Measurements from ENCODE around the gene KCNJ18.
"Not testable (repeated sequence)": the region's sequence is repeated elsewhere in the genome, so short reads cannot be mapped to it uniquely, and the experiment has no call there.

Gene KCNJ18

GRCh38 chr17:21693391-21693796 lies 1.1 kb downstream of the KCNJ18 start:
- H3K9me3 ChIP-seq (ENCODE audit: control insufficient read depth, low read length); H3K27me3 ChIP-seq (ENCODE audit: control insufficient read depth, insufficient read depth, low read length); H2AFZ ChIP-seq; H3K36me3 ChIP-seq (ENCODE audit: control insufficient read depth, insufficient read depth, low read length); H3K4me1 ChIP-seq; H3K9ac ChIP-seq; H3K79me2 ChIP-seq; H3K27ac ChIP-seq; H3K4me3 ChIP-seq (ENCODE audit: low read depth, low read length); H3K4me2 ChIP-seq (ENCODE audit: low read length): not testable (repeated sequence)

GRCh38 chr17:21693937-21694336 lies 1.6 kb downstream of the KCNJ18 start:
- not testable (repeated sequence) for H3K4me2 ChIP-seq (ENCODE audit: low read length); H3K36me3 ChIP-seq (ENCODE audit: control insufficient read depth, insufficient read depth, low read length); H3K79me2 ChIP-seq; H3K4me1 ChIP-seq; H3K27me3 ChIP-seq (ENCODE audit: control insufficient read depth, insufficient read depth, low read length); H3K27ac ChIP-seq; H3K9ac ChIP-seq; H3K9me3 ChIP-seq (ENCODE audit: control insufficient read depth, low read length); H3K4me3 ChIP-seq (ENCODE audit: low read depth, low read length); H2AFZ ChIP-seq

DNA sequence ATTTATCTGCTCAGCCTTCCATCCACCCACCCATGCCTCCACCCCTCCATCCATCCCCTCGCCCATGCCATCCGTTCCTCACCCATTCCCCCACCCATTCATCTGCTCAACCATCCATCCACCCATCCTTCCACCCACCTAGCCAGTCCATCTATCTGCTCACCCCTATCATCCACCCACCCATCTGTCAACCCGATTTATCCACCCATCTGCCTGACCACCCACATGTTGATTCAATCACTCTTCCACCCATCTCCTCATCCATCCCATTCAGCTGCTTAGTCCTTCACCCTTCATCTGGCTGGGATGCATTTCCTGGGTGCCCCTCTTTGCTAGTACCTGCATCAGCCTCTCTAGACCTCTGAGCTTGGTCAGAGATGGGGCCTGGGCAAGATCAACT lies 3.9 kb downstream of the KCNJ18 start:
- H3K4me2 ChIP-seq (ENCODE audit: low read length); H3K4me1 ChIP-seq; H3K27me3 ChIP-seq (ENCODE audit: control insufficient read depth, insufficient read depth, low read length); H2AFZ ChIP-seq; H3K36me3 ChIP-seq (ENCODE audit: control insufficient read depth, insufficient read depth, low read length); H3K27ac ChIP-seq; H3K9ac ChIP-seq; H3K9me3 ChIP-seq (ENCODE audit: control insufficient read depth, low read length); H3K79me2 ChIP-seq; H3K4me3 ChIP-seq (ENCODE audit: low read depth, low read length): not testable (repeated sequence)

DNA sequence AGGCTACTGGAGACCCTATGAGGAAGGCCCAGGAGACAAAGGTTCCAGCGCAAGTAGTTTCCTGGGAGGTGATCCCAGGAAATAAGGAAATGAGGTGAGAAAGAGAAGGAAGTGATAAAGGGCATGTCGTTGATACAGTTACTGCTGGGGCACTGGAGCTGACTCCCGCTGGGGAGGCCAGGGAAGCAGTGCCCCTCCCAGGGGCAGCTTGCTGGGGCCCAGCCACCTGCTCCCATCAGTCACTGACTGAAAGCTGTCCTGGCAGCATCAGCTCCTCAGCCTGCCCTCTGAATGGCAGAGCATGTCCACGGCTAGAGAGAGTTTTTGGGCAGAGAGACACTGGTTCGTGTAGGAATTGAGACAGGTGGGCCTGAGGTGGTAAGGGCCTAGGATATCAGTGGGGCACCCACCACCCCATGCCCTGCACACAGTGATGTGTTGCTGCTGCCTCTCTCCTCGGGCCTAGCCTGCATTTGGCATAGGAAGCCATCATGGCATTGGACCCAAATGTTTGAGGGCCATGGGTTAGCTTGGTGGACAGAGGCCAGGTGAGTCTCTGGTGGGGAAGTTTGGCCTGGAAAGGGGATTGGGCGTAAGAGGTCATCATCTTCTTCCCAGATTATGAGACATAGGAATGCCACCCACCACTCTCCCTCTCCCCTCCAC lies 4.7 kb downstream of the KCNJ18 start:
- H3K36me3 ChIP-seq (ENCODE audit: control insufficient read depth, insufficient read depth, low read length); H3K9me3 ChIP-seq (ENCODE audit: control insufficient read depth, low read length); H3K4me3 ChIP-seq (ENCODE audit: low read depth, low read length); H3K27ac ChIP-seq; H3K79me2 ChIP-seq; H3K4me2 ChIP-seq (ENCODE audit: low read length); H3K27me3 ChIP-seq (ENCODE audit: control insufficient read depth, insufficient read depth, low read length); H3K4me1 ChIP-seq; H3K9ac ChIP-seq; H2AFZ ChIP-seq: not testable (repeated sequence)

GRCh38 chr17:21697508-21697860 lies 5.2 kb downstream of the KCNJ18 start:
- not testable (repeated sequence) for H3K4me2 ChIP-seq (ENCODE audit: low read length); H2AFZ ChIP-seq; H3K27ac ChIP-seq; H3K4me3 ChIP-seq (ENCODE audit: low read depth, low read length); H3K9ac ChIP-seq; H3K27me3 ChIP-seq (ENCODE audit: control insufficient read depth, insufficient read depth, low read length); H3K36me3 ChIP-seq (ENCODE audit: control insufficient read depth, insufficient read depth, low read length); H3K79me2 ChIP-seq; H3K4me1 ChIP-seq; H3K9me3 ChIP-seq (ENCODE audit: control insufficient read depth, low read length)

- H3K27me3 ChIP-seq (ENCODE audit: control insufficient read depth, insufficient read depth, low read length); H3K4me1 ChIP-seq; H3K27ac ChIP-seq; H3K9me3 ChIP-seq (ENCODE audit: control insufficient read depth, low read length); H3K4me3 ChIP-seq (ENCODE audit: low read depth, low read length); H3K36me3 ChIP-seq (ENCODE audit: control insufficient read depth, insufficient read depth, low read length); H3K9ac ChIP-seq; H3K4me2 ChIP-seq (ENCODE audit: low read length); H2AFZ ChIP-seq; H3K79me2 ChIP-seq: not testable (repeated sequence)
Measured at GRCh38 chr17:21698437-21699075, 6.2 kb downstream of the KCNJ18 start.

GRCh38 chr17:21699124-21699523 lies 6.8 kb downstream of the KCNJ18 start:
- H3K4me1 ChIP-seq; H2AFZ ChIP-seq; H3K79me2 ChIP-seq; H3K27me3 ChIP-seq (ENCODE audit: control insufficient read depth, insufficient read depth, low read length); H3K9ac ChIP-seq; H3K36me3 ChIP-seq (ENCODE audit: control insufficient read depth, insufficient read depth, low read length); H3K9me3 ChIP-seq (ENCODE audit: control insufficient read depth, low read length); H3K4me2 ChIP-seq (ENCODE audit: low read length); H3K4me3 ChIP-seq (ENCODE audit: low read depth, low read length); H3K27ac ChIP-seq: not testable (repeated sequence)

DNA sequence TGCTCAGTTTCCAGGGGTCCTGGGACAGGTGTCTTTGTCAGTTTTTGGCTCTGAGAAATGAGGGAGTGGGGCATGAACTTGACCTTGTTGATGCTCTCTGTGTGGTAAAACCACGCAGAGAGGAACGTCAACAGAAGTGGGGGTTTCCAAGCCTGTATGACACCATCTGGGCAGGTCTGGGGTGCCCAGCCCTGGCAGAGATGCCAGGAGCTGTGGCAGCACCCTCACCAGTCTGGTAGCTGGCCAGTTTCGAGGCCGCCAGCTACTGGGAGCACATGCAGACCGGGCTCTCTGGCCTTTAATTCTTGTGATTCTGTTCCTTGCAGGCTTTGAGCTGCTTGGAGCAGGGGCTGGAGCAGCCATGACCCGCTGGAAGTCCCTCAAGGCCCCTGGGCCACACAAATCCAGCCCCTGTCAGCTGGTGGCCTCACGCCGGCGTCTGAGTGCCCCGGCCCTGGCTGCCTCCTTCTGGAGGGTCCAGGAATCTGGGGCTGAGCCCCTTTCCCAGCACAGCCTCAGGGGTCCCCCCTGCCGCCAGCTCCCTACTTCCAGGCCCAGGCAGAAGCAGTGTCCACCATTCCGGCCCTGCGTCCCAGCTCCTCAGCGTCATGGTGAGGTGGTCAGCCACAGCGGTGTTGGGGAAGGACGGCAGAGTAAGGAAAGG lies 7.4 kb downstream of the KCNJ18 start:
- not testable (repeated sequence) for H3K9ac ChIP-seq; H3K27ac ChIP-seq; H3K79me2 ChIP-seq; H2AFZ ChIP-seq; H3K27me3 ChIP-seq (ENCODE audit: control insufficient read depth, insufficient read depth, low read length); H3K36me3 ChIP-seq (ENCODE audit: control insufficient read depth, insufficient read depth, low read length); H3K4me3 ChIP-seq (ENCODE audit: low read depth, low read length); H3K4me1 ChIP-seq; H3K9me3 ChIP-seq (ENCODE audit: control insufficient read depth, low read length); H3K4me2 ChIP-seq (ENCODE audit: low read length)

DNA sequence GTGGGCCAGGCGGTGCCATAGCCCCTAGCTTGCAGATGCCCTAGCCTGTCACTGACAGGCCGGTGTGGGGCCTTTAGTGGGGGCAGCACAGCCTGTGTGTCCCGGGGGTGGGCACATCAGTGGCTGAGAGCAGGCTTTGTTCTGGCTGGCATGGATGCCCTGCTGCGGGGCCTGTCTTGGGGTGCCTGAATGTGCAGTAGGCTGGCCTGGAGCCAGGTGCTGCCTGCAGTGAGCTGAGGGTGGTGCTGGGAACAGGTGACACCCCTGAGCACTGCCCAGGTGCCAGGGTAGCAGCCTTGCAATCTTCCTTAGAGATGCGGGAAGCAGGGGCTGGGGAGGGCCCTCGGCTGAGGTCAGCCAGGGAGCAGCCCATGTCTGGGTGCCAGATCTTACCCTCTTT lies 8.8 kb downstream of the KCNJ18 start:
- H3K27ac ChIP-seq; H3K4me2 ChIP-seq (ENCODE audit: low read length); H3K9me3 ChIP-seq (ENCODE audit: control insufficient read depth, low read length); H3K4me3 ChIP-seq (ENCODE audit: low read depth, low read length); H3K9ac ChIP-seq; H3K79me2 ChIP-seq; H3K27me3 ChIP-seq (ENCODE audit: control insufficient read depth, insufficient read depth, low read length); H2AFZ ChIP-seq; H3K4me1 ChIP-seq; H3K36me3 ChIP-seq (ENCODE audit: control insufficient read depth, insufficient read depth, low read length): not testable (repeated sequence)

- not testable (repeated sequence) for H3K4me1 ChIP-seq; H2AFZ ChIP-seq; H3K4me2 ChIP-seq (ENCODE audit: low read length); H3K27me3 ChIP-seq (ENCODE audit: control insufficient read depth, insufficient read depth, low read length); H3K79me2 ChIP-seq; H3K27ac ChIP-seq; H3K36me3 ChIP-seq (ENCODE audit: control insufficient read depth, insufficient read depth, low read length); H3K9me3 ChIP-seq (ENCODE audit: control insufficient read depth, low read length); H3K4me3 ChIP-seq (ENCODE audit: low read depth, low read length); H3K9ac ChIP-seq
Measured at GRCh38 chr17:21702029-21702428, 9.7 kb downstream of the KCNJ18 start.

- not testable (repeated sequence) for H3K4me2 ChIP-seq (ENCODE audit: low read length); H3K4me3 ChIP-seq (ENCODE audit: low read depth, low read length); H3K9me3 ChIP-seq (ENCODE audit: control insufficient read depth, low read length)
Measured at GRCh38 chr17:21702521-21702920, 10.2 kb downstream of the KCNJ18 start.

More at GRCh38 chr17:21702521-21702920, 10.2 kb downstream of the KCNJ18 start:
- H3K27me3 ChIP-seq (ENCODE audit: control insufficient read depth, insufficient read depth, low read length); H3K36me3 ChIP-seq (ENCODE audit: control insufficient read depth, insufficient read depth, low read length); H3K79me2 ChIP-seq; H3K9ac ChIP-seq; H3K4me1 ChIP-seq; H3K27ac ChIP-seq; H2AFZ ChIP-seq: not testable (repeated sequence)
